BLaER1 treated with 17β-estradiol and CSF1 and Interleukin-3, amounts not matched to agents 10 nM and 100 nM (cell line): ENCODE measurements around the gene GPATCH1.
"Not testable (repeated sequence)": the region's sequence is repeated elsewhere in the genome, so short reads cannot be mapped to it uniquely, and the experiment has no call there.

Source experiments
- H3K27ac ChIP-seq, 11 experiments: shearing (Covaris generic); formaldehyde crosslinking; 2 replicates each; pipeline ENCODE4 v1.8.1; 2022
- H3K27me3 ChIP-seq, 11 experiments: shearing (Covaris generic); formaldehyde crosslinking; 2 replicates each; pipeline ENCODE4 v1.8.1; 2022
- H3K36me3 ChIP-seq, 11 experiments: shearing (Covaris generic); formaldehyde crosslinking; 2 replicates each; pipeline ENCODE4 v1.8.1; 2022
- H3K4me1 ChIP-seq, 10 experiments: shearing (Covaris generic); formaldehyde crosslinking; 2 replicates each; pipeline ENCODE4 v1.8.1; 2022
- H3K4me2 ChIP-seq, 11 experiments: shearing (Covaris generic); formaldehyde crosslinking; 2 replicates each; pipeline ENCODE4 v1.8.1; 2022
- H3K4me3 ChIP-seq, 10 experiments: shearing (Covaris generic); formaldehyde crosslinking; 2 replicates each; pipeline ENCODE4 v1.8.1; 2022
- H3K9ac ChIP-seq, 11 experiments: shearing (Covaris generic); formaldehyde crosslinking; 2 replicates each; pipeline ENCODE4 v1.8.1; 2022
- H3K9me3 ChIP-seq, 11 experiments: shearing (Covaris generic); formaldehyde crosslinking; replicated peaks in 1 of 11; 2 replicates each; pipeline ENCODE4 v1.8.1; 2022
- H4K20me1 ChIP-seq, 11 experiments: shearing (Covaris generic); formaldehyde crosslinking; 2 replicates each; pipeline ENCODE4 v1.8.1; 2022
- Cebpa-rat ChIP-seq, 11 experiments: shearing (Covaris generic); IDR thresholded peaks; 2 replicates each; pipeline ENCODE4 v1.8.1; 2022

GPATCH1 gene, protein sequence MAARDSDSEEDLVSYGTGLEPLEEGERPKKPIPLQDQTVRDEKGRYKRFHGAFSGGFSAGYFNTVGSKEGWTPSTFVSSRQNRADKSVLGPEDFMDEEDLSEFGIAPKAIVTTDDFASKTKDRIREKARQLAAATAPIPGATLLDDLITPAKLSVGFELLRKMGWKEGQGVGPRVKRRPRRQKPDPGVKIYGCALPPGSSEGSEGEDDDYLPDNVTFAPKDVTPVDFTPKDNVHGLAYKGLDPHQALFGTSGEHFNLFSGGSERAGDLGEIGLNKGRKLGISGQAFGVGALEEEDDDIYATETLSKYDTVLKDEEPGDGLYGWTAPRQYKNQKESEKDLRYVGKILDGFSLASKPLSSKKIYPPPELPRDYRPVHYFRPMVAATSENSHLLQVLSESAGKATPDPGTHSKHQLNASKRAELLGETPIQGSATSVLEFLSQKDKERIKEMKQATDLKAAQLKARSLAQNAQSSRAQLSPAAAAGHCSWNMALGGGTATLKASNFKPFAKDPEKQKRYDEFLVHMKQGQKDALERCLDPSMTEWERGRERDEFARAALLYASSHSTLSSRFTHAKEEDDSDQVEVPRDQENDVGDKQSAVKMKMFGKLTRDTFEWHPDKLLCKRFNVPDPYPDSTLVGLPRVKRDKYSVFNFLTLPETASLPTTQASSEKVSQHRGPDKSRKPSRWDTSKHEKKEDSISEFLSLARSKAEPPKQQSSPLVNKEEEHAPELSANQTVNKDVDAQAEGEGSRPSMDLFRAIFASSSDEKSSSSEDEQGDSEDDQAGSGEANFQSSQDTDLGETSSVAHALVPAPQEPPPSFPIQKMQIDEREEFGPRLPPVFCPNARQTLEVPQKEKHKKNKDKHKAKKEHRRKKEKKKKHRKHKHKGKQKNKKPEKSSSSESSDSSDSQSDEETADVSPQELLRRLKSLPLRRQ

DNA sequence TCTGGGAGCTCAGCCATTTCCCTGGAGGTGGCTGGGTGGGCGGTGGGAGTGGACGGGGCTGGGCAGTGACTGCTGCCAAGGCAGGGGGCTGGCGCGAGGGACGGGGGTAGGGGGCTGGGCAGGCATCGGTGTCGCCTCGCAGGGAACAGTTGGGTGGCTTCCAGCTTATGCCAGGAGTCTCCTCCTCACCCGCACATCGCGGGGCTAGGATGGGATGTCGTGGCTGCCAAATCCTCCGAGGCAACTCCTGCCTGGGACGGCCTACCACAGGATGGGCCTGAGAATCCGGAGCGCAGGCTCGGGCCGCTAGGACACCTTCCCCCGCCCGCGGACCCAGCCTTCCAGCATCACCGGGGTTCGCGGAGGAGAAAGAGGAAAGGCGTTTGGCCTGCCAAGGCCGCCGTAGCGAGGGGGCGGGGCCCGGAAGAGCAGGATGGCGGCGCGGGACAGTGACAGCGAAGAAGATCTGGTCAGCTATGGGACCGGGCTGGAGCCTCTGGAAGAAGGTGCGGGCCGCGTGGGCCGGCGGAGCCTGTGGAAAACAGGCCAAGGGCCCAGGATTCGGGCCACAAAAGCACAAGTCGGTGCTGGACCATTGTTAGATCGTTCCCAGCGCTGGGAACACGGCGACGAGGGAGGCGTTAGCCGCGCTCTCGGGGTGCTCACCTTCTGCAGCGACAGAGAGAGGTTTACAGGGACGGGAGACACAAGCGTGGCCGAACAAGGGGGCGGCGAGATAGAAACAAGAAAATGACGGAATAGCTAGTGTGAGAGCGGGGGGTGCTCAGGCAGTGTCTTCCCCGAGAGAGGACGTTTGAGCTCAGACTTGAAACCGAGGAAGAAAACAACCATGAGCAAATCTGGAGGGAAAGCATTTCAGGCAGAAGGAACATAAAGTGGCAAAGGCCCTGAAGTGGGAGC, at the start of gene GPATCH1:
GPATCH1 (plus strand) TSS at position 421 of the 921 bp plus-strand sequence; CDS start at position 434, 13 bp downstream.
- TF ChIP-seq Cebpa-rat (IDR thresholded peaks at IDR 0.05), result no peak
- H3K4me2 ChIP-seq, result peak within 1 kb of the TSS; percentile 77 to 98 (median 94)
- H3K4me1 ChIP-seq, result peaks cover 21 to 31% (median 25%) of the 10 kb centered on the region in 10 experiments
- H3K9me3 ChIP-seq, result no peaks in the 10 kb centered on the region
- H3K4me3 ChIP-seq, result peak within 1 kb of the TSS; percentile 78 to 94 (median 92)
- H3K36me3 ChIP-seq, result peaks cover 0 to 13% (median 0%) of the 10 kb centered on the region in 11 experiments; a peak in 5 of 22 replicates
- peak within 1 kb of the TSS; percentile 84 to 94 (median 90) for H3K9ac ChIP-seq
- H4K20me1 ChIP-seq, result peaks cover 0 to 6% (median 0%) of the 10 kb centered on the region in 11 experiments; a peak in 3 of 22 replicates
- H3K27ac ChIP-seq, result peak within 1 kb of the TSS; percentile 65 to 87 (median 79)
- no peaks in the 10 kb centered on the region for H3K27me3 ChIP-seq

DNA sequence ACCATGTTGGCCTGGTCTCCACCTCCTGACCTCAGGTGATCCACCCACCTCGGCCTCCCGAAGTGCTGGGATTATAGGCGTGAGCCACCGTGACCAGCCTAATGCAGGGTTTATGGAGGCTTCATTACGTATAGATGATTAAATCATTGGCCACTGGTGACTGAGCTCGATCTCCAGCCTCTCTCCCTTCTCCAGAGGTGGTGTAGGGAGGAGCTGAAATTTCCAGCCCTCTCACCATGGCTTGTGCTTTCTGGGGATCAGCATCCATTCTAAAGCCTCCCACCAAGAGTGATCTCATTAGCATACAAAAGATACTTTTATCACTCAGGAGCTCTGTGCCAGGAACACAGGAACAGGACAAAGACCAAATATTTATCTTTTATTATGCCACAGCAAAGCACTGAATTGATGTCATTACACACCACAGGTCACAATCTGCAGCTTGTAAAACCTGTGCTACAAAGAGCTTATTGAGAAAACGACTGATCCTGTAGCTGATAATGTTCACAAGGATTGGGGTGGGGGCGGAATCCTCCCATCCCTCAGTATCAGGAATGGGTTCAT, 48.7 kb upstream of the GPATCH1 start:
- H3K9ac ChIP-seq, result no peak overlapping the region
- peaks cover 0 to 6% (median 0%) of the 10 kb centered on the region in 11 experiments; a peak in 1 of 22 replicates for H3K27me3 ChIP-seq
- no peak for TF ChIP-seq Cebpa-rat (IDR thresholded peaks at IDR 0.05)
- no peak overlapping the region for H3K27ac ChIP-seq
- H3K9me3 ChIP-seq, result peaks cover 25 to 41% (median 35%) of the 10 kb centered on the region in 11 experiments
- peaks cover 0 to 10% (median 8%) of the 10 kb centered on the region in 10 experiments; a peak in 13 of 20 replicates for H3K4me1 ChIP-seq
- H3K4me2 ChIP-seq, result no peak overlapping the region
- no peak overlapping the region for H3K4me3 ChIP-seq
- no peaks in the 10 kb centered on the region; a peak in 1 of 22 replicates for H3K36me3 ChIP-seq
- H4K20me1 ChIP-seq, result peaks cover 0 to 9% (median 0%) of the 10 kb centered on the region in 11 experiments; a peak in 1 of 22 replicates

DNA sequence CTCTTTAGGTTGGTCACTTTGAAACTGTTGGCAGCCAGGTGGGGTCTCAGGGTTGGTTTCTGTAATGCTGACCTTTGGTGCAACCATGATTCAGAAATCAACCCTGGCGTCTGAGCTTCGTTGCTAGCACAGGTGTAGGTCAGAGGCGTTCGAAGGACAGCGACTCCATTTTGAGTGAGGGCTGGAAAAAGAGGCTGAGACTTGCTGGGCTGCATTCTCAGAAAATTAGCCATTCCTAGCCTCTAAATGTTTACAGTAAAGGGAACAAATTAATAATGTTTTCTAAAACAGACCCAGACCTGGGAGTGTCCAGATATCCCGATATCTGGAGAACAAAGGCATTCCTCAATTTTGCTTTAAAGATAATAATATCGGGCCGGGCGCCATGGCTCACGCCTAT, 45.5 kb upstream of the GPATCH1 start:
- no peak for TF ChIP-seq Cebpa-rat (IDR thresholded peaks at IDR 0.05)
- H3K4me2 ChIP-seq, result no peak overlapping the region
- peaks cover 0 to 16% (median 0%) of the 10 kb centered on the region in 11 experiments; a peak in 5 of 22 replicates for H3K27me3 ChIP-seq
- peaks cover 7 to 31% (median 23%) of the 10 kb centered on the region in 10 experiments; a peak in 18 of 20 replicates for H3K4me1 ChIP-seq
- H3K27ac ChIP-seq, result no peak overlapping the region
- peaks cover 6 to 15% (median 9%) of the 10 kb centered on the region in 11 experiments; a peak in 16 of 22 replicates for H3K9me3 ChIP-seq
- H3K4me3 ChIP-seq, result no peak overlapping the region
- H3K36me3 ChIP-seq, result no peaks in the 10 kb centered on the region
- H4K20me1 ChIP-seq, result peaks cover 0 to 23% (median 0%) of the 10 kb centered on the region in 11 experiments; a peak in 7 of 22 replicates
- H3K9ac ChIP-seq, result no peak overlapping the region

DNA sequence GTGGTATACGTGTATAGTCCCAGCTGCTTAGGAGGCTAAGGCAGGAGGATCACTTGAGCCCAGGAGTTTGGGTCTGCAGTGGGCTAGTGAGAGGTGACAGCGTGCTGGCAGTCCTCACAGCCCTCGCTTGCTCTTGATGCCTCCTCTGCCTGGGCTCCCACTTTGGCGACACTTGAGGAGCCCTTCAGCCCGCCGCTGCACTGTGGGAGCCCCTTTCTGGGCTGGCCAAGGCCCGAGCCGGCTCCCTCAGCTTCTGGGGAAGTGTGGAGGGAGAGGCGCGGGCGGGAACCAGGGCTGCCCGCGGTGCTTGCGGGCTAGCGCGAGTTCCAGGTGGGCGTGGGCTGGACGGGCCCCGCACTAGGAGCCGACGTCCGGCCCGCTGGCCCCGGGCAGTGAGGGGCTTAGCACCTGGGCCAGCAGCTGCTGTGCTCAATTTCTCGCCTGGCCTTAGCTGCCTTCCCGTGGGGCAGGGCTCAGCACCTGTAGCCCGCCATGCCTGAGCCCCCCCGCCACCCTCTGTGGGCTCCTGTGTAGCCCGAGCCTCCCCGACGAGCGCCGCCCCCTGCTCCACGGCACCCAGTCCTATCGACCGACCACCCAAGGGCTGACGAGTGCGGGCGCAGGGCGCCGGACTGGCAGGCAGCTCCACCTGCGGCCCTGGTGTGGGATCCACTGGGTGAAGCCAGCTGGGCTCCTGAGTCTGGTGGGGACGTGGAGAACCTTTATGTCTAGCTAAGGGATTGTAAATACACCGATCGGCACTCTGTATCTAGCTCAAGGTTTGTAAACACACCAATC, 44.4 kb upstream of the GPATCH1 start:
- H3K4me3 ChIP-seq, H3K9ac ChIP-seq, H3K36me3 ChIP-seq: not testable (repeated sequence)
- peaks cover 7 to 31% (median 23%) of the 10 kb centered on the region in 10 experiments; a peak in 18 of 20 replicates for H3K4me1 ChIP-seq
- H3K9me3 ChIP-seq, result peaks cover 6 to 11% (median 8%) of the 10 kb centered on the region in 11 experiments; a peak in 14 of 22 replicates
- 0 out of 22 replicates have a peak overlapping the region, but pooled peaks of 1 of the 11 experiments have one; percentile 19 for H3K27ac ChIP-seq
- peaks cover 0 to 23% (median 0%) of the 10 kb centered on the region in 11 experiments; a peak in 7 of 22 replicates for H4K20me1 ChIP-seq
- peaks cover 0 to 16% (median 0%) of the 10 kb centered on the region in 11 experiments; a peak in 5 of 22 replicates for H3K27me3 ChIP-seq
- H3K4me2 ChIP-seq, result peak overlapping the region in 9 of 11 experiments; percentile 66 to 90 (median 82); a peak in 15 of 22 replicates

DNA sequence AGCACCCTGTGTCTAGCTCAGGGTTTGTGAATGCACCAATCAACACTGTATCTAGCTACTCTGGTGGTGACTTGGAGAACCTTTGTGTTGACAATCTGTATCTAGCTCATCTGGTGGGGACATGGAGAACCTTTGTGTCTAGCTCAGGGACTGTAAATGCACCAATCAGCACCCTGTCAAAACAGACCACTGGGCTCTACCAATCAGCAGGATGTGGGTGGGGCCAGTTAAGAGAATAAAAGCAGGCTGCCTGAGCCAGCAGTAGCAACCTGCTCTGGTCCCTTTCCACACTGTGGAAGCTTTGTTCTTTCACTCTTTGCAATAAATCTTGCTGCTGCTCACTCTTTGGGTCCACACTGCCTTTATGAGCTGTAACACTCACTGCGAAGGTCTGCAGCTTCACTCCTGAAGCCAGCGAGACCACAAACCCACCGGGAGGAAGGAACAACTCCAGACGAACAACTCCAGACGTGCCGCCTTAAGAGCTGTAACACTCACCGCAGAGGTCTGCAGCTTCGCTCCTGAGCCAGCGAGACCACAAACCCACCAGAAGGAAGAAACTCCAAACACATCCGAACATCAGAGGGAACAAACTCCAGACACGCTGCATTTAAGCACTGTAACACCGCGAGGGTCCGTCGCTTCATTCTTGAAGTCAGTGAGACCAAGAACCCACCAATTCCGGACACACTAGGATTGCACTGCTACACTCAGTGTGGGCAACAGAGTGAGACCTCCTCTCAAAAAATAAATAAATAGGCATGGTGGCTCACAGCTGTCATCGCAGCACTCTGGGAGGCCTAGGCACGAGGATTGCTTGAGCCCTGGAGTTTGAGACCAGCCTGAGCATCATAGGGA, 43.6 kb upstream of the GPATCH1 start:
- peak overlapping the region; percentile 66 to 90 (median 82) for H3K4me2 ChIP-seq
- peak overlapping the region in 4 of 11 experiments; percentile 5 to 19 (median 9); a peak in 2 of 22 replicates for H3K27ac ChIP-seq
- H3K36me3 ChIP-seq, result not testable (repeated sequence)
- peaks cover 6 to 11% (median 8%) of the 10 kb centered on the region in 11 experiments; a peak in 14 of 22 replicates for H3K9me3 ChIP-seq
- H3K4me3 ChIP-seq, result peak overlapping the region in 6 of 10 experiments; percentile 12 to 41 (median 30); a peak in 9 of 20 replicates
- H3K9ac ChIP-seq, result peak overlapping the region in 7 of 11 experiments; percentile 1 to 54 (median 33); a peak in 6 of 22 replicates
- peaks cover 0 to 23% (median 0%) of the 10 kb centered on the region in 11 experiments; a peak in 7 of 22 replicates for H4K20me1 ChIP-seq
- H3K27me3 ChIP-seq, result peaks cover 0 to 16% (median 0%) of the 10 kb centered on the region in 11 experiments; a peak in 5 of 22 replicates
- H3K4me1 ChIP-seq, result peaks cover 7 to 31% (median 23%) of the 10 kb centered on the region in 10 experiments; a peak in 18 of 20 replicates

DNA sequence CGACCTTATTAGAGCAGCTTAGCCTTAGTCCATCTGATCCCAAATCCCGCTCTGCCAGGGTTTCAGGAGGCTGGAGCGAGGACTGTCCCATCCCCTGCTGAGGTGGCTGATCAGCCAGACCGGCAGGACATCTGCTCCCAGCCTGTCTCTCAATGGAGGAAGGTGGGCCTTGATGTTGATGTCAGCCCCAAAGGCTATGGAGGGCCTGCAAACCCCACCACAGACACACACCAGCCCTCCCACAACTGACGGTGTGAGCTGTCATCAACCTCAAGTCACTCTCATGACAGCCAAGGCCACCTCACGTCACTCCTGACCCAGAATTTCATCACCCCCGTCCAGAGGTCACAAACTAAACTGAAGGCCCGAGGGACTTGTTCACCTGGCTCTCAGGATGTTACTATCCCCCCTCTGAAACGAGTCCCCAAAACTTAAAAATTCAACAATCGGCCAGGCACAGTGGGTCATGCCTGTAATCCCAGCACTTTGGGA, 41.8 kb upstream of the GPATCH1 start:
- Histone ChIP-seq H3K4me3 (no peak overlapping the region), H3K4me2 (peak overlapping the region in 4 of 11 experiments; percentile 73 to 83 (median 76); a peak in 2 of 22 replicates), H3K4me1 (peaks cover 7 to 31% (median 23%) of the 10 kb centered on the region in 10 experiments; a peak in 18 of 20 replicates), H3K27ac (no peak overlapping the region), H3K9me3 (peaks cover 6 to 11% (median 8%) of the 10 kb centered on the region in 11 experiments; a peak in 14 of 22 replicates), H3K9ac (no peak overlapping the region), H4K20me1 (peaks cover 0 to 23% (median 0%) of the 10 kb centered on the region in 11 experiments; a peak in 7 of 22 replicates), H3K36me3 (no peaks in the 10 kb centered on the region), H3K27me3 (peaks cover 0 to 16% (median 0%) of the 10 kb centered on the region in 11 experiments; a peak in 5 of 22 replicates)
- no peak for TF ChIP-seq Cebpa-rat (IDR thresholded peaks at IDR 0.05)
